Muscle of back (tissue), 10 donors: ENCODE results near the gene STAT4. TPM values are rescaled to one million over a fixed set of nuclear protein-coding genes. Genes with fewer than 3 reads are reported as not detected.

Source experiments
- polyA plus RNA-seq, 10 donors: library from polyadenylated mRNA; unstranded; fragments of 120-200 nt; gene quantifications; one replicate each; pipeline ENCODE4 v1.2.1, GENCODE V29; 2013; ENCODE audit not compliant: insufficient read length in 10 of 10

The STAT4 gene
- polyA plus RNA-seq, 10 donors = 0.47 to 3.7 (median 1.8) TPM

Other genes with a start within 250 kb of the STAT4 start
- gene STAT1, start 136.8 kb downstream of the STAT4 start, polyA plus RNA-seq = 10 to 100 TPM; 26.0 to 41.0 (median 35.8) TPM
- gene MYO1B, start 94.4 kb upstream of the STAT4 start, polyA plus RNA-seq = 100 to 1,000 TPM in 2 of 10 donors, 10 to 100 TPM in 8; 60.1 to 111 (median 85.2) TPM